GM12874 (cell line): ENCODE data around the gene LETM1.

Experiments
- CTCF ChIP-seq: IDR thresholded peaks from 2 replicates; pipeline ENCODE4 v1.5.1; 2011; ENCODE audit warnings: low read depth, mild to moderate bottlenecking, control low read depth, low read length, moderate library complexity; ENCODE audit not compliant: insufficient read depth

Gene LETM1

GRCh38 chr4:1846580-1846979, 9.4 kb downstream of the LETM1 start:
- no peak for TF ChIP-seq CTCF

- no peak for TF ChIP-seq CTCF
Measured at GRCh38 chr4:1843852-1844251, 12.1 kb downstream of the LETM1 start.

GRCh38 chr4:1842993-1843448, 12.9 kb downstream of the LETM1 start:
- no peak for TF ChIP-seq CTCF

GRCh38 chr4:1842339-1842895, 13.5 kb downstream of the LETM1 start:
- no peak for TF ChIP-seq CTCF

GRCh38 chr4:1841887-1842210, 14.1 kb downstream of the LETM1 start:
- TF ChIP-seq CTCF = no peak

GRCh38 chr4:1841201-1841886, 14.6 kb downstream of the LETM1 start:
- no peak for TF ChIP-seq CTCF

GRCh38 chr4:1839282-1839681, 16.7 kb downstream of the LETM1 start:
- no peak for TF ChIP-seq CTCF
